Measurements from ENCODE around the gene USP7.

Gene USP7

GRCh38 chr16:8943966-8944759 lies 19.5 kb downstream of the USP7 start:
- no peaks in the 10 kb centered on the region for H3K9me3 ChIP-seq (ENCODE audit: control insufficient read depth, low read length)
- no peak overlapping the region for H3K4me3 ChIP-seq (ENCODE audit: insufficient read depth, low read depth, low read length)
- no peak overlapping the region for H3K27ac ChIP-seq (ENCODE audit: insufficient read depth, low read depth, low read length, poor library complexity, severe bottlenecking)
- 82 to 85% methylated on average over 5 of the region's 5 CpGs for WGBS, 2 experiments
- no peaks in the 10 kb centered on the region for H3K27me3 ChIP-seq (ENCODE audit: control insufficient read depth, insufficient read depth, low read length, poor library complexity, severe bottlenecking)
- no peaks in the 10 kb centered on the region for H3K36me3 ChIP-seq (ENCODE audit: control insufficient read depth, insufficient read depth, low read length)
- no peaks in the 10 kb centered on the region for H3K4me1 ChIP-seq (ENCODE audit: control insufficient read depth, insufficient read depth, low read length)

GRCh38 chr16:8943001-8943763 lies 20.5 kb downstream of the USP7 start:
- Histone ChIP-seq H3K27ac (ENCODE audit: insufficient read depth, low read depth, low read length, poor library complexity, severe bottlenecking) (no peak overlapping the region), H3K27me3 (ENCODE audit: control insufficient read depth, insufficient read depth, low read length, poor library complexity, severe bottlenecking) (no peaks in the 10 kb centered on the region), H3K9me3 (ENCODE audit: control insufficient read depth, low read length) (no peaks in the 10 kb centered on the region), H3K4me3 (ENCODE audit: insufficient read depth, low read depth, low read length) (no peak overlapping the region), H3K36me3 (ENCODE audit: control insufficient read depth, insufficient read depth, low read length) (no peaks in the 10 kb centered on the region), H3K4me1 (ENCODE audit: control insufficient read depth, insufficient read depth, low read length) (no peaks in the 10 kb centered on the region)
- 73 to 78% methylated on average over 14 of the region's 14 CpGs for WGBS, 2 experiments

- Histone ChIP-seq H3K9me3 (ENCODE audit: control insufficient read depth, low read length) (no peaks in the 10 kb centered on the region), H3K27me3 (ENCODE audit: control insufficient read depth, insufficient read depth, low read length, poor library complexity, severe bottlenecking) (no peaks in the 10 kb centered on the region), H3K27ac (ENCODE audit: insufficient read depth, low read depth, low read length, poor library complexity, severe bottlenecking) (no peak overlapping the region), H3K4me1 (ENCODE audit: control insufficient read depth, insufficient read depth, low read length) (no peaks in the 10 kb centered on the region), H3K36me3 (ENCODE audit: control insufficient read depth, insufficient read depth, low read length) (no peaks in the 10 kb centered on the region), H3K4me3 (ENCODE audit: insufficient read depth, low read depth, low read length) (no peak overlapping the region)
- 86 to 88% methylated on average over 10 of the region's 11 CpGs for WGBS, 2 experiments
These were observed 21.9 kb downstream of the USP7 start for GRCh38 chr16:8941718-8942344.

GRCh38 chr16:8937803-8938202 lies 25.9 kb downstream of the USP7 start:
- H3K36me3 ChIP-seq (ENCODE audit: control insufficient read depth, insufficient read depth, low read length), result no peaks in the 10 kb centered on the region
- no peaks in the 10 kb centered on the region for H3K9me3 ChIP-seq (ENCODE audit: control insufficient read depth, low read length)
- no peaks in the 10 kb centered on the region for H3K4me1 ChIP-seq (ENCODE audit: control insufficient read depth, insufficient read depth, low read length)
- WGBS, 2 experiments, result 74 to 86% methylated on average over 4 of the region's 4 CpGs
- H3K4me3 ChIP-seq (ENCODE audit: insufficient read depth, low read depth, low read length), result no peak overlapping the region
- no peak overlapping the region for H3K27ac ChIP-seq (ENCODE audit: insufficient read depth, low read depth, low read length, poor library complexity, severe bottlenecking)
- H3K27me3 ChIP-seq (ENCODE audit: control insufficient read depth, insufficient read depth, low read length, poor library complexity, severe bottlenecking), result no peaks in the 10 kb centered on the region

- Histone ChIP-seq H3K4me3 (ENCODE audit: insufficient read depth, low read depth, low read length) (no peak overlapping the region), H3K9me3 (ENCODE audit: control insufficient read depth, low read length) (no peaks in the 10 kb centered on the region), H3K4me1 (ENCODE audit: control insufficient read depth, insufficient read depth, low read length) (no peaks in the 10 kb centered on the region), H3K27ac (ENCODE audit: insufficient read depth, low read depth, low read length, poor library complexity, severe bottlenecking) (no peak overlapping the region), H3K27me3 (ENCODE audit: control insufficient read depth, insufficient read depth, low read length, poor library complexity, severe bottlenecking) (no peaks in the 10 kb centered on the region), H3K36me3 (ENCODE audit: control insufficient read depth, insufficient read depth, low read length) (no peaks in the 10 kb centered on the region)
These were observed 27.3 kb downstream of the USP7 start for GRCh38 chr16:8936421-8936820.

- no peaks in the 10 kb centered on the region for H3K36me3 ChIP-seq (ENCODE audit: control insufficient read depth, insufficient read depth, low read length)
- no peak overlapping the region for H3K4me3 ChIP-seq (ENCODE audit: insufficient read depth, low read depth, low read length)
- H3K27me3 ChIP-seq (ENCODE audit: control insufficient read depth, insufficient read depth, low read length, poor library complexity, severe bottlenecking), result no peaks in the 10 kb centered on the region
- WGBS, 2 experiments, result 82 to 84% methylated on average over 9 of the region's 9 CpGs
- no peaks in the 10 kb centered on the region for H3K9me3 ChIP-seq (ENCODE audit: control insufficient read depth, low read length)
- no peak overlapping the region for H3K27ac ChIP-seq (ENCODE audit: insufficient read depth, low read depth, low read length, poor library complexity, severe bottlenecking)
- no peaks in the 10 kb centered on the region for H3K4me1 ChIP-seq (ENCODE audit: control insufficient read depth, insufficient read depth, low read length)
These were observed 27.7 kb downstream of the USP7 start for GRCh38 chr16:8935989-8936388.

- WGBS, 2 experiments, result 84 to 88% methylated on average over 6 of the region's 6 CpGs
- H3K27ac ChIP-seq (ENCODE audit: insufficient read depth, low read depth, low read length, poor library complexity, severe bottlenecking), result no peak overlapping the region
These were observed 29.1 kb downstream of the USP7 start for GRCh38 chr16:8934601-8935000.

GRCh38 chr16:8931859-8932258 lies 31.8 kb downstream of the USP7 start:
- 46 to 54% methylated on average over 6 of the region's 6 CpGs for WGBS, 2 experiments
- H3K4me3 ChIP-seq (ENCODE audit: insufficient read depth, low read depth, low read length), result no peak overlapping the region
- no peak overlapping the region for H3K27ac ChIP-seq (ENCODE audit: insufficient read depth, low read depth, low read length, poor library complexity, severe bottlenecking)
- H3K36me3 ChIP-seq (ENCODE audit: control insufficient read depth, insufficient read depth, low read length), result peaks cover 8% of the 10 kb centered on the region
- peaks cover 6% of the 10 kb centered on the region for H3K4me1 ChIP-seq (ENCODE audit: control insufficient read depth, insufficient read depth, low read length)
- no peaks in the 10 kb centered on the region for H3K27me3 ChIP-seq (ENCODE audit: control insufficient read depth, insufficient read depth, low read length, poor library complexity, severe bottlenecking)
- H3K9me3 ChIP-seq (ENCODE audit: control insufficient read depth, low read length), result no peaks in the 10 kb centered on the region

More at GRCh38 chr16:8934601-8935000, 29.1 kb downstream of the USP7 start:
- H3K27me3 ChIP-seq (ENCODE audit: control insufficient read depth, insufficient read depth, low read length, poor library complexity, severe bottlenecking), result no peaks in the 10 kb centered on the region
- H3K36me3 ChIP-seq (ENCODE audit: control insufficient read depth, insufficient read depth, low read length), result no peaks in the 10 kb centered on the region
- no peaks in the 10 kb centered on the region for H3K9me3 ChIP-seq (ENCODE audit: control insufficient read depth, low read length)
- H3K4me1 ChIP-seq (ENCODE audit: control insufficient read depth, insufficient read depth, low read length), result no peaks in the 10 kb centered on the region
- no peak overlapping the region for H3K4me3 ChIP-seq (ENCODE audit: insufficient read depth, low read depth, low read length)

- H3K4me3 ChIP-seq (ENCODE audit: insufficient read depth, low read depth, low read length), result no peak overlapping the region
These were observed 34.5 kb downstream of the USP7 start for GRCh38 chr16:8929086-8929748.

More at GRCh38 chr16:8929086-8929748, 34.5 kb downstream of the USP7 start:
- Histone ChIP-seq H3K4me1 (ENCODE audit: control insufficient read depth, insufficient read depth, low read length) (peaks cover 6% of the 10 kb centered on the region), H3K9me3 (ENCODE audit: control insufficient read depth, low read length) (no peaks in the 10 kb centered on the region), H3K27me3 (ENCODE audit: control insufficient read depth, insufficient read depth, low read length, poor library complexity, severe bottlenecking) (no peaks in the 10 kb centered on the region), H3K27ac (ENCODE audit: insufficient read depth, low read depth, low read length, poor library complexity, severe bottlenecking) (no peak overlapping the region), H3K36me3 (ENCODE audit: control insufficient read depth, insufficient read depth, low read length) (peaks cover 8% of the 10 kb centered on the region)
- WGBS, 2 experiments, result 88% methylated on average over 17 of the region's 17 CpGs

Measured in ectodermal cell (in vitro differentiated cells).